Measurements from ENCODE around the gene LBH. TPM values are rescaled to one million over a fixed set of nuclear protein-coding genes. Genes with fewer than 3 reads are reported as not detected.

The LBH gene
- total RNA-seq, 1 donor from 2014 or later: 133 TPM

Other genes starting within 250 kb of the LBH start
- 67.5 TPM for gene YPEL5, start 84.5 kb upstream of the LBH start, total RNA-seq
- gene LCLAT1, start 215.7 kb downstream of the LBH start, total RNA-seq: 30.9 TPM